SK-N-SH treated with all-trans-retinoic acid at 6 μM for 48 hours (cell line): Measurements from ENCODE around the gene ROCK2.

Source experiments
- BACH2 ChIP-seq: fragments of 250-450 bp; sonication (Bioruptor Pico); IDR thresholded peaks from 2 replicates; pipeline ENCODE4 v1.9.0; 2021; ENCODE audit warnings: mild to moderate bottlenecking, borderline replicate concordance
- ESRRG ChIP-seq: fragments of 250-450 bp; sonication (Bioruptor Pico); IDR thresholded peaks from 2 replicates; pipeline ENCODE4 v1.6.1; 2021; ENCODE audit warnings: mild to moderate bottlenecking
- GLIS3 ChIP-seq: fragments of 250-450 bp; sonication (Bioruptor Pico); IDR thresholded peaks from 2 replicates; pipeline ENCODE4 v1.5.0; 2020; ENCODE audit warnings: mild to moderate bottlenecking, moderate library complexity
- OSR1 ChIP-seq: fragments of 250-450 bp; sonication (Bioruptor Pico); IDR thresholded peaks from 2 replicates; pipeline ENCODE4 v1.8.0; 2022; ENCODE audit warnings: moderate library complexity, mild to moderate bottlenecking, inconsistent platforms
- RARB ChIP-seq: fragments of 250-450 bp; sonication (Bioruptor Pico); IDR thresholded peaks from 2 replicates; pipeline ENCODE4 v1.8.0; 2021; ENCODE audit warnings: mild to moderate bottlenecking, moderate library complexity
- SNAI2 ChIP-seq: fragments of 250-450 bp; sonication (Bioruptor Pico); IDR thresholded peaks from 2 replicates; pipeline ENCODE4 v1.5.0; 2020; ENCODE audit warnings: mild to moderate bottlenecking, moderate library complexity
- ZFP3 ChIP-seq: fragments of 250-450 bp; sonication (Bioruptor Pico); IDR thresholded peaks from 2 replicates; pipeline ENCODE4 v1.5.0; 2020; ENCODE audit warnings: mild to moderate bottlenecking, moderate library complexity
- ZFP30 ChIP-seq: fragments of 450-650 bp; formaldehyde crosslinking; IDR thresholded peaks from 2 replicates; pipeline ENCODE4 v1.5.0; 2022; ENCODE audit warnings: mild to moderate bottlenecking, moderate library complexity
- ZNF8 ChIP-seq: fragments of 450-650 bp; formaldehyde crosslinking; IDR thresholded peaks from 2 replicates; pipeline ENCODE4 v1.5.0; 2020; ENCODE audit warnings: mild to moderate bottlenecking, moderate library complexity
- TF ChIP-seq, protein P1 (sequence below): fragments of 250-450 bp; sonication (Bioruptor Pico); IDR thresholded peaks from 2 replicates; pipeline ENCODE4 v1.8.0; 2020; ENCODE audit warnings: mild to moderate bottlenecking, moderate library complexity, borderline replicate concordance
- TF ChIP-seq, protein P2 (sequence below): fragments of 250-450 bp; sonication (Bioruptor Pico); IDR thresholded peaks from 2 replicates; pipeline ENCODE4 v1.5.0; 2020; ENCODE audit warnings: mild to moderate bottlenecking, moderate library complexity
- TF ChIP-seq, protein P3 (sequence below): fragments of 250-450 bp; sonication (Bioruptor Pico); IDR thresholded peaks from 2 replicates; pipeline ENCODE4 v1.5.1; 2021; ENCODE audit warnings: mild to moderate bottlenecking, moderate library complexity
- TF ChIP-seq, protein P4 (sequence below): fragments of 250-450 bp; sonication (Bioruptor Pico); IDR thresholded peaks from 2 replicates; pipeline ENCODE4 v1.8.0; 2021; ENCODE audit warnings: low read depth, mild to moderate bottlenecking, moderate library complexity, borderline replicate concordance

DNA sequence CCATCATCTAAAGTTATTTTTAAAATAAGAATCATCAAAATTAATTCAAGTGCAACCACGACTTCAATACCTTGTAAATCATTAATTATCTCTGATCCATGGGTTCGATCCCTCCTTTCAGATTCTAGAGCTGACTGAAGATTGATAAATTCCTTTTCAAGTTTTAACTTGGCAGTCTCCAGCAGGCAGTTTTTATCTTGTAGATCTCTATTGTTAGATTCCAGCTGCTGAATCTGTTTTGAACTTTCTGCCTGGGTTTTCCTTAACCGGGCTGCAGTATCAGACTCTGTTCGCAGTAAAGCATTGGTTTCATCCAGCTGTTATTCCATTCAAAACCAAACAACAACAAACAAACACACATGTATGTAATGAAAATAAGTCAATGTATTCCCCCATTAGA, 129.7 kb downstream of the ROCK2 start:
- TF ChIP-seq ZFP3 (no peak), RARB (CRISPR knock-in tag) (no peak), OSR1 (no peak), SNAI2 (CRISPR knock-in tag) (no peak), GLIS3 (CRISPR knock-in tag) (no peak), ZFP30 (CRISPR knock-in tag) (no peak), ESRRG (no peak), BACH2 (CRISPR knock-in tag) (no peak), ZNF8 (CRISPR knock-in tag) (no peak)
- TF ChIP-seq, protein P1, sequence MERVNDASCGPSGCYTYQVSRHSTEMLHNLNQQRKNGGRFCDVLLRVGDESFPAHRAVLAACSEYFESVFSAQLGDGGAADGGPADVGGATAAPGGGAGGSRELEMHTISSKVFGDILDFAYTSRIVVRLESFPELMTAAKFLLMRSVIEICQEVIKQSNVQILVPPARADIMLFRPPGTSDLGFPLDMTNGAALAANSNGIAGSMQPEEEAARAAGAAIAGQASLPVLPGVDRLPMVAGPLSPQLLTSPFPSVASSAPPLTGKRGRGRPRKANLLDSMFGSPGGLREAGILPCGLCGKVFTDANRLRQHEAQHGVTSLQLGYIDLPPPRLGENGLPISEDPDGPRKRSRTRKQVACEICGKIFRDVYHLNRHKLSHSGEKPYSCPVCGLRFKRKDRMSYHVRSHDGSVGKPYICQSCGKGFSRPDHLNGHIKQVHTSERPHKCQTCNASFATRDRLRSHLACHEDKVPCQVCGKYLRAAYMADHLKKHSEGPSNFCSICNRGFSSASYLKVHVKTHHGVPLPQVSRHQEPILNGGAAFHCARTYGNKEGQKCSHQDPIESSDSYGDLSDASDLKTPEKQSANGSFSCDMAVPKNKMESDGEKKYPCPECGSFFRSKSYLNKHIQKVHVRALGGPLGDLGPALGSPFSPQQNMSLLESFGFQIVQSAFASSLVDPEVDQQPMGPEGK (CRISPR knock-in tag), result no peak
- TF ChIP-seq, protein P2, sequence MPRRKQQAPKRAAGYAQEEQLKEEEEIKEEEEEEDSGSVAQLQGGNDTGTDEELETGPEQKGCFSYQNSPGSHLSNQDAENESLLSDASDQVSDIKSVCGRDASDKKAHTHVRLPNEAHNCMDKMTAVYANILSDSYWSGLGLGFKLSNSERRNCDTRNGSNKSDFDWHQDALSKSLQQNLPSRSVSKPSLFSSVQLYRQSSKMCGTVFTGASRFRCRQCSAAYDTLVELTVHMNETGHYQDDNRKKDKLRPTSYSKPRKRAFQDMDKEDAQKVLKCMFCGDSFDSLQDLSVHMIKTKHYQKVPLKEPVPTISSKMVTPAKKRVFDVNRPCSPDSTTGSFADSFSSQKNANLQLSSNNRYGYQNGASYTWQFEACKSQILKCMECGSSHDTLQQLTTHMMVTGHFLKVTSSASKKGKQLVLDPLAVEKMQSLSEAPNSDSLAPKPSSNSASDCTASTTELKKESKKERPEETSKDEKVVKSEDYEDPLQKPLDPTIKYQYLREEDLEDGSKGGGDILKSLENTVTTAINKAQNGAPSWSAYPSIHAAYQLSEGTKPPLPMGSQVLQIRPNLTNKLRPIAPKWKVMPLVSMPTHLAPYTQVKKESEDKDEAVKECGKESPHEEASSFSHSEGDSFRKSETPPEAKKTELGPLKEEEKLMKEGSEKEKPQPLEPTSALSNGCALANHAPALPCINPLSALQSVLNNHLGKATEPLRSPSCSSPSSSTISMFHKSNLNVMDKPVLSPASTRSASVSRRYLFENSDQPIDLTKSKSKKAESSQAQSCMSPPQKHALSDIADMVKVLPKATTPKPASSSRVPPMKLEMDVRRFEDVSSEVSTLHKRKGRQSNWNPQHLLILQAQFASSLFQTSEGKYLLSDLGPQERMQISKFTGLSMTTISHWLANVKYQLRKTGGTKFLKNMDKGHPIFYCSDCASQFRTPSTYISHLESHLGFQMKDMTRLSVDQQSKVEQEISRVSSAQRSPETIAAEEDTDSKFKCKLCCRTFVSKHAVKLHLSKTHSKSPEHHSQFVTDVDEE, result no peak
- TF ChIP-seq, protein P3, sequence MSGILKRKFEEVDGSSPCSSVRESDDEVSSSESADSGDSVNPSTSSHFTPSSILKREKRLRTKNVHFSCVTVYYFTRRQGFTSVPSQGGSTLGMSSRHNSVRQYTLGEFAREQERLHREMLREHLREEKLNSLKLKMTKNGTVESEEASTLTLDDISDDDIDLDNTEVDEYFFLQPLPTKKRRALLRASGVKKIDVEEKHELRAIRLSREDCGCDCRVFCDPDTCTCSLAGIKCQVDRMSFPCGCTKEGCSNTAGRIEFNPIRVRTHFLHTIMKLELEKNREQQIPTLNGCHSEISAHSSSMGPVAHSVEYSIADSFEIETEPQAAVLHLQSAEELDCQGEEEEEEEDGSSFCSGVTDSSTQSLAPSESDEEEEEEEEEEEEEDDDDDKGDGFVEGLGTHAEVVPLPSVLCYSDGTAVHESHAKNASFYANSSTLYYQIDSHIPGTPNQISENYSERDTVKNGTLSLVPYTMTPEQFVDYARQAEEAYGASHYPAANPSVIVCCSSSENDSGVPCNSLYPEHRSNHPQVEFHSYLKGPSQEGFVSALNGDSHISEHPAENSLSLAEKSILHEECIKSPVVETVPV (CRISPR knock-in tag), result no peak
- TF ChIP-seq, protein P4, sequence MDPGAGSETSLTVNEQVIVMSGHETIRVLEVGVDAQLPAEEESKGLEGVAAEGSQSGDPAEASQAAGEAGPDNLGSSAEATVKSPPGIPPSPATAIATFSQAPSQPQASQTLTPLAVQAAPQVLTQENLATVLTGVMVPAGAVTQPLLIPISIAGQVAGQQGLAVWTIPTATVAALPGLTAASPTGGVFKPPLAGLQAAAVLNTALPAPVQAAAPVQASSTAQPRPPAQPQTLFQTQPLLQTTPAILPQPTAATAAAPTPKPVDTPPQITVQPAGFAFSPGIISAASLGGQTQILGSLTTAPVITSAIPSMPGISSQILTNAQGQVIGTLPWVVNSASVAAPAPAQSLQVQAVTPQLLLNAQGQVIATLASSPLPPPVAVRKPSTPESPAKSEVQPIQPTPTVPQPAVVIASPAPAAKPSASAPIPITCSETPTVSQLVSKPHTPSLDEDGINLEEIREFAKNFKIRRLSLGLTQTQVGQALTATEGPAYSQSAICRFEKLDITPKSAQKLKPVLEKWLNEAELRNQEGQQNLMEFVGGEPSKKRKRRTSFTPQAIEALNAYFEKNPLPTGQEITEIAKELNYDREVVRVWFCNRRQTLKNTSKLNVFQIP (CRISPR knock-in tag), result no peak
